ENCODE measurements around the gene PTEN.

GRCh38 chr10:87816898-87817608, 46.4 kb upstream of the PTEN start:
- TF ChIP-seq EZH2 (IDR thresholded peaks at IDR 0.05; ENCODE audit: borderline replicate concordance, low read length) (no peak), CTCF (IDR thresholded peaks at IDR 0.05; ENCODE audit: low read length) (no peak)

Measured in OCI-LY1 (cell line).